ENCODE results near the gene NOTCH4. TPM values are rescaled to one million over a fixed set of nuclear protein-coding genes. Genes with fewer than 3 reads are reported as not detected.

The NOTCH4 gene
- total and polyA plus RNA-seq, 2 of the 4 experiments (the other 2 are of a cell fraction), result 0.96 to 1.3 TPM

DNA sequence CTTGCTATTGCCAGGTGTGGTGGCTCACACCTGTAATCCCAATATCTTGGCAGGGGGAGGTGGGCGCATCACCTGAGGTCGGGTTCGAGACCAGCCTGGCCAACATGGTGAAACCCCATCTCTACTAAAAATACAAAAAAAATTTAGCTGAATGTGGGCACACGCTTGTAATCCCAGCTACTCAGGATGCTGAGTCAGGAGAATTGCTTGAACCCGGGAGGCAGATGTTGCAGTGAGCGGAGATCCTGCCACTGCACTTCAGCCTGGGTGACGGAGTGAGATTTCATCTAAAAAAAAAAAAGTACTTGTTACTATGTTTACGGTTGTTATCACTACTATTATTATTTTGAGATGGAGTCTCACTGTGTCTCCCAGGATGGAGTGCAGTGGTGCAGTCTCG is 67.0 kb downstream of the NOTCH4 start:
- no CpG with 5 or more reads among the region's 9 CpGs for WGBS, 2 experiments (ENCODE audit: extremely low coverage in 2 of 2, insufficient read length in 1 of 2)

More for the DNA sequence above, 67.0 kb downstream of the NOTCH4 start:
- H4K91ac ChIP-seq (ENCODE audit: insufficient read depth, low read depth, low read length), result no peak overlapping the region
- no peak overlapping the region for H4K8ac ChIP-seq (ENCODE audit: low read depth in 2 of 2, low read length in 2 of 2)
- no peaks in the 10 kb centered on the region for H4K20me1 ChIP-seq (ENCODE audit: insufficient read depth, low read length)
- no peak overlapping the region for H2AK5ac ChIP-seq (ENCODE audit: low read depth, low read length)
- H3K9ac ChIP-seq (ENCODE audit: low read depth, low read length), result no peak overlapping the region
- no peak overlapping the region for H3K4me2 ChIP-seq (ENCODE audit: low read depth, low read length)
- H2BK5ac ChIP-seq (ENCODE audit: low read depth, low read length, poor library complexity, severe bottlenecking), result no peak overlapping the region
- no peak overlapping the region for H2BK15ac ChIP-seq (ENCODE audit: low read depth, low read length)
- POLR2A ChIA-PET (ENCODE audit: unreplicated experiment), result interaction anchor here (0.7 kb wide), 1 partner anchor 29 kb away, joined by 3 read pairs; the partner anchor contains the start of gene ATF6B
- H3K18ac ChIP-seq (ENCODE audit: low read depth, low read length), result no peak overlapping the region
- no peak overlapping the region for H3K27ac ChIP-seq (ENCODE audit: insufficient read depth, low read length)
- peaks cover 21% of the 10 kb centered on the region for H3K4me1 ChIP-seq (ENCODE audit: control insufficient read depth, insufficient read depth, low read length)
- DNase-seq (no peak), ATAC-seq (ENCODE audit: low read depth) (no peak)
- H2AK9ac ChIP-seq (replicated peaks; ENCODE audit: low read depth, low read length, poor library complexity), result no peak overlapping the region
- in situ Hi-C loops (cut with MboI; ENCODE audit: low sequenced_read_pairs), result loop anchor here (5.0 kb wide), 1 partner anchor 40 kb away; no protein-coding TSS in a partner anchor
- no peak overlapping the region for H3K14ac ChIP-seq (replicated peaks; ENCODE audit: low read depth, low read length)
- peak; percentile 69 for TF ChIP-seq MAFK (IDR thresholded peaks at IDR 0.05; ENCODE audit: low read depth, low read length)
- no peak for TF ChIP-seq POLR2A (IDR thresholded peaks at IDR 0.05; ENCODE audit: low read depth, low read length)
- no peak overlapping the region for H3K4me3 ChIP-seq (ENCODE audit: insufficient read depth, low read depth, low read length)
- peaks cover 16% of the 10 kb centered on the region for H3K36me3 ChIP-seq (ENCODE audit: control insufficient read depth, insufficient read depth, low read length)
- intact Hi-C loops (cut with micrococcal nuclease), result loop anchor here (10.0 kb wide), 1 partner anchor 112 kb away; no protein-coding TSS in a partner anchor
- no peaks in the 10 kb centered on the region for H3K9me3 ChIP-seq (ENCODE audit: control insufficient read depth, insufficient read depth, low read length)
- H2BK20ac ChIP-seq (ENCODE audit: low read depth, low read length), result no peak overlapping the region
- CTCF ChIA-PET, result no interaction called here
- H4K5ac ChIP-seq (ENCODE audit: low read depth, low read length), result no peak overlapping the region
- peaks cover 6 to 34% of the 10 kb centered on the region in 2 experiments for H3K79me1 ChIP-seq (ENCODE audit: low read depth in 1 of 2, low read length in 2 of 2)
- no peak overlapping the region for H3K4ac ChIP-seq (ENCODE audit: low read depth, low read length)
- no TSS peak for BruUV-seq (replicated peaks)
- H3K27me3 ChIP-seq (ENCODE audit: control insufficient read depth, insufficient read depth, low read length), result no peaks in the 10 kb centered on the region
- no peak overlapping the region for H3K23ac ChIP-seq (ENCODE audit: low read depth, low read length)
- H2AFZ ChIP-seq (replicated peaks; ENCODE audit: low read length, poor library complexity), result no peak overlapping the region
- H2BK120ac ChIP-seq (ENCODE audit: low read depth, low read length), result no peak overlapping the region
- dilution Hi-C loops (cut with HindIII; ENCODE audit: low sequenced_read_pairs, unreplicated experiment), result no loop called here
- H3K9me1 ChIP-seq (ENCODE audit: insufficient read depth, low read length), result no peaks in the 10 kb centered on the region
- H3K56ac ChIP-seq (ENCODE audit: extremely low read depth, insufficient read depth, low read length), result no peak overlapping the region
